ENCODE results near the gene IL12RB1.
"Not testable (repeated sequence)": the region's sequence is repeated elsewhere in the genome, so short reads cannot be mapped to it uniquely, and the experiment has no call there.

GRCh38 chr19:18089096-18089541 is 2.4 kb upstream of the IL12RB1 start:
- not testable (repeated sequence) for TF ChIP-seq CTCF, POLR2A, EP300 (IDR thresholded peaks at IDR 0.05)
- peak in 1 of 3 donors; percentile 36 for TF ChIP-seq POLR2AphosphoS5 (IDR thresholded peaks at IDR 0.05)

Measured in stomach (tissue), 4 donors.